HG03103 (cell line): ENCODE results near the gene NME8.

ENCODE experiments used
- ATAC-seq: cut with Tn5 transposase; IDR thresholded peaks from one replicate; pipeline ENCODE4 v1.9.1; 2021; ENCODE audit warnings: low read depth; ENCODE audit not compliant: unreplicated experiment

NME8 gene

DNA sequence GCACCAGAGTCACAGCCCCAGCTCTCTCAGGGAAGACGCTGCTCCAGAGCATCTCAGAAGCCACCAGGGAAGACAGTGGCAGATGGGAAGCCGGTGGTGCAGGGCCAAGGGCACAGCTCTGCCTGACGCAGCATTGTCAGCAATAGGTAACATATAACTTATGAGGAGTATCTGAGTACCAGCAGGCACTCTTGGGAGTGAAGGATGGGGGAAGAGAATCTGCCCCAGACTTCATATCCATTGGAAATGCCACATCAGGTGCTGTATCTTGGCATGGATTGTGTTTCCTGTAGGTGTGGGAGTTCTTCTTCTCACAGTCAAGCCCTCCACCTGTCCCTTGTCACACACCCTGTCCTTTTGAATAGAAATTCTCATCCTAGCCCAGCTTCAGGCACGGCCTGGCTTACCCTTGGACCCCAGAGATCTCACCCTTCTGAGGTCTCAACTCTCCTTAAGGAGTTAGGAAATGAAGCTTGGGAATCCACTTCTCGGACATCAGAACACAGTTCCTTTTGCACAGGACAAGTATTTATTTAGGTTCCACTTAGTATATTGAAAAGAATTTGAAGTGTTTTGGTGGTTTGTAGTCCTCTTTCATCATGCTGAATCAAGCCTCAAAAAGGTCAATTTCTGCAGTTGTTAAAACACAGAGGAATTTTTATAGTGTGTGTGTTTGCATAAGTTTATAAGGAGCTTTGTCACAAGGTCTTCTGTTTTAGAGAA is 82.0 kb downstream of the NME8 start:
- ATAC-seq: no peak

DNA sequence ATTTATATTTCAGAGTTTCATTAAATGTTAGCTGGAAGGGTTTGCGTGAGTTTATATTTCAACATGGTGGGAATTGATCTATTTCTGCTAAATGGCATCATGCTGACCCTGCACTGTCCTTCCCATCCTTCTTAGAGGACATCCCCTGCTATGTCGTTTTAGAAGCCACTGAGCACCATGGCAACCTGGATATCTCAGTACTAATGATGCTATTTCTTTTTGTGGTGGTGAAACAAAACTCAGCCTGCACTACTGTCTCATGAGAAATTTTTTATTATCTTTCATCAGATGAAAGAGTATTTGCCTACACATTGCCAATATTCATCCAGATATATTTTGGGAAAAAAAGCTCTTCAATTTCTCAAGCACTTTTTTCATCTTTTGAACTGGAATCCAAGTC is 84.1 kb downstream of the NME8 start:
- ATAC-seq: no peak

DNA sequence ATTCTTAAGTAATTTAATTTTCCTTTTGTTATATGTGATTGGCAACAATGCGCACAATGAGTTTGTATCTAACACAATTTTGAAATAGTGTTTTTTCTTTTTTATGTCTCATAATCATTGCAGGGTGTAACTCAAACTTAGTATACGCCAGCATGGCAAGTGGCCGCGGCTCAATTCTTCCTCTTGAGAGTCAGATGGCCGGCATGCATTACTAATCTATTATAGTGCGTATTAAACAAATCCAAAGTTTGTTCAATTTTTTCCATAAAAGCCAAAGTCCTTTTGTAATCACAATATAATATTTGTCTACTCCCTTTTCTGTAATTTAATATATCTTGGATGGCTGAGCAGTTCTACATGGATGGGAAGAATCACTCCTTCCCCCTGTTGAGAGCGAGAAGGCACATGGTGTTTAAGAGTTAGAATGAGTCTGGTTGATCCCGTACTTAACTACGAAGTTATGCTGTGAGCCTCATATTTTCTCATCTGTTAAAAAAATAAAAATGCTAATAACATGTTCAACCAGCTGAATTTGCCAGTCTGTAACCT is 84.7 kb downstream of the NME8 start:
- ATAC-seq: no peak

DNA sequence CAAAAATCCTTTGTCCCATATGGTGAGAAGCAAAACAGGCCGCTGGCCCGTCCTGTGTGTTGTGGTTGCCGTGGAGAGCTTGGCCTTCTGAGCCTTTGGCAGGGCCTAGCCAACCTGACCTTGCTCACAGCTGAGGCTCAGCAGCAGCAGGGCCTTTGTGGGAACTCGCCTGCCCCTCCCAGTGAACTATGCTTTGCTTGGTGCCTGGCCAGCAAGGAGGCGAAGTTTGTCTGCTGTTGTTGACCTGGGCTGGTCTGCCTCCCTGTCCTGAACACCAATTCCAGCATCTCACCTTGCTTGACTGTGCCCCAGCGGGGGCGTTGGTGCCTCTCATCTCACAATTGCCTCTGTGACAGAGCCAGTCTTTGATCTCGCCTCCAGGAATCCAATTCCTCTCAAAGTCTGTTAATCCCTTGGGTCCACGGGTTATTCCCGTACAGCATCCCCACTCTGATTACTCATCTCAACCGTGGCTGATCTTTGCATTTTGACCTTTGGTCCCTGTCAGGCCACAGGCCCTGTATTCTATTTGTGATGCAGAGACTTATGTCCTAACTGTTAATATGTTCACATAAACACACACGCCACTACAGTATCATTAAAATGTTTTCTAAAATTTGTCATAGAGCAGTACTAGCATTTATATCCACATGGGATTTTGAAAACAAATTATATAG is 94.7 kb downstream of the NME8 start:
- no peak for ATAC-seq

DNA sequence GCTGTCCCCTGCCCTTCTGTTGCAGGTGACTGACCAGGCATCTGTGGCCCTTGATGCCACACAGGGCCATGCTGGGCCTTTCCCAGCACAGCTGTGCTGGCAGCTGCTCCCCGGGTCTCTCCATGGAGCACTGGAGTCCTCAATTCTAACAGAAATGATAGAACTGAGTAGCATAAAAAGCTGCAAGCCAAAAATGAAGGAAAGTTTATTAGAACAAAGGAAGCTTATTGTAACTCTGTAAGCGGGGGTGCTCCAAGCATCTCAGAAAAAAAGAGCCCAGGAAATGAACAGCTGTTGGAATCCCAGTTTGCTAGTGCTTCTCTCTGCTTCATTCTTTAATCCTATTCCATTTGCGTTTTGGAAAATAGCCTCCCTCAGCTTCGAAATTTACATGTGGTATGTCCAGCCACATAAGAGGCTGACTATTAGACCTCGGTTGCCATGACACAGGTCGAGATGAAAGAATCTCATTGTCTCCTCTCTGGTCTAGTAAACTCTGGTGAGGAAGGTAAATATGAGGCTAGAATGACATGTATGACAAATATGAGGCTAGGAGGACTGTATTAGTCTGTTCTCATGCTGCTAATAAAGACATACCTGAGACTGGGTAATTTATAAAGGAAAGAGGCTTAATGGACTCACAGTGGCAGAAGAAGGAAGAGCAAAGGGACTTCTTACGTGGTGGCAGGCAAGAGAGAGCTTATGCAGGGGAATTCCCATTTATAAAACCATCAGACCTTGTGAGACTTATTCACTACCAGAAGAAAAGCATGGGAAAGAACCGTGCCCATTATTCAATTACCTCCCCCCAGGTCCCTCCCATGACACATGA is 95.7 kb downstream of the NME8 start:
- no peak for ATAC-seq

DNA sequence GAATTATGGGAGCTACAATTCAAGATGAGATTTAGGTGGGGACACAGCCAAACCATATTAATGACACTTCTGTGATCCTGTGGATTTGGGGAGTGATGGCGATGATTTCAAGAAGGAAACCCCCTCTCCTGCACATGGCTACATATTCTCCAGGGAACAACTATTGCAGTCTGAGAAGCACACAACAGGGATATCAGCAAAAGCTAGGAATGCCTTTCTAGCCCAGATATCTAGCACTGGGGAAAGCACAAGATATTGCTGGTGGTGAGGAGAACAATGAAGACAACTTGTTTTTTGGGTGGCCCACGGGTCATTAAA is 96.3 kb downstream of the NME8 start:
- no peak for ATAC-seq

DNA sequence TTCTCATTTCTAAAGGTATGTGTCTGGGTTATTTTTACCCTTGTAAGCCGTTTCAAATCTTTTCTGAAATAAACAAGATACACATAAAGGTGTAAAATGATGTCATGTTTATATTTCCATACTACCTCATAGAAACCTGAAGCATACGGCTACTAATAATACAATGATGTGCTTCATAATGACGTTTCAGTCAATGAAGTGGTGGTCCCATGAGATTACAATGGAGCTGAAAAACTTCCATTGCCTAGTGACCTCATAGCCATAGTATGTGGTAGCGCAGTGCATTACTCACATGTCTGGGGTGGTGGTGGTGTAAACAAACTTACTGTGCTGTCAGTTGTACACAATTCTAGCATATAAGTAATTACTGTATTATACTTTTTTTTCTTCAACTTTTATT is 96.9 kb downstream of the NME8 start:
- ATAC-seq: no peak

DNA sequence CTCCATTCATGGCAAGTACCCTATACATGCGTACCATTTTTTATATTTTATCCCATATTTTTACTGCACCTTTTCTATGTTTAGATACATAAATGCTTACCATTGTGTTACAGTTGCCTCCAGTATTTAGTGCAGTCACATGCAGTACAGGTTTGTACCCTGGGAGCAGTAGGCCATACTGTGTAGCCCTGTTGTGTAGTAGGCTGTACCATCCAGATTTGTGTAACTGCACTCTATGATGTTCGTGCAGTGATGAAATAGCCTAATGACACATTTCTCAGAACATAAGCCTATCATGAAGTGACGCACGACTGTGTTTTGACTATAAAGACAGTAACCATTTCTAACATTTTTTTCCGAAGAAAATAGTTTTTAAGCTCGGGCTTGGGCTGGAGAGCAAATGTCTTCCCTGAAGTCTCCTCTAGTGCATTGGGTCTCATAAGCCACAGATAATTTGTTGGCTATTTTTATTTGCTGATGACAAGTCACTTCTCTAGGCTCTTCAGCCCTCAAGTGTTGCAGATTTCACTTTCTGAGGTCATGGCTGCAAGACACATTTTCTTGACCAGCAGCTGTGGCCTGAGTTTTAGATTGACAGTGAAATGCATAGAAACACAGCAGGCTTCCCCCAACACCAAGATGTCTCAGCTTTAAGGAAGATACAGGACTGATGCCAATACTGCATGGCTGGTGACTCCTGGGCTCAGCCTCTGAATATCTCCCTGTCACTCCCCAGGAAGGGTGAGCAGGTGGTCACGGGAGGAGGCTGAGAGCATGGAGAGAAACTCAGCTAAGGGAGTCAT is 98.9 kb downstream of the NME8 start:
- no peak for ATAC-seq

DNA sequence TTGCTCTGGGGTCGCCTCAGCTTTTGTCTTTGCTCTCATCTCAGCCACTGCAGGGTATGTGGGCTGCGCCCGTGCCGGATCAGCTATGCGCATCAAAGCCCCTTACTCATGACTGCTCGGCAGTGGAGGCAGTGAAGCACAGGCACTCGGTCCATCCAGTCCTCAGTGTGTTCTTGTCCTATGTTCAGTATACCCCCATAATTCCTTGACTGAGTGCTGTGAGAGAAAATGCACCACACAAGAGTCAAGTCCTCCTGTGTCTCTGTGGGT is 99.5 kb downstream of the NME8 start:
- no peak for ATAC-seq
